Keratinocyte (primary cell): Measurements from ENCODE around the gene ZNF567. TPM values are rescaled to one million over a fixed set of nuclear protein-coding genes. Genes with fewer than 3 reads are reported as not detected.
A peak's percentile ranks its signal among the peaks of the same experiment; 100 is the strongest.

Experiments used
- DNase-seq: peaks from one replicate; pipeline ENCODE4 v3.0.0-alpha.2; 2011; ENCODE audit warnings: low read depth, missing footprints, low spot score
- FAIRE-seq: peaks from 2 replicates; lab custom pipeline; 2011; peaks lifted over from hg19 to GRCh38; lab: Jason Lieb, UNC
- H2AFZ ChIP-seq: 2 replicates; pipeline ENCODE4 v1.6.0; 2012; ENCODE audit warnings: low read length, control low read depth, inconsistent platforms; ENCODE audit not compliant: control insufficient read depth
- H3K27ac ChIP-seq: 2 replicates; pipeline ENCODE4 v1.5.1; 2011; ENCODE audit warnings: low read length; ENCODE audit not compliant: control insufficient read depth, insufficient read depth
- H3K27me3 ChIP-seq: 3 replicates; pipeline ENCODE4 v1.6.0; 2011; ENCODE audit warnings: low read length; ENCODE audit not compliant: control insufficient read depth, insufficient read depth; ENCODE audit errors: extremely low read depth
- H3K36me3 ChIP-seq, 2 experiments: 2 replicates in 1 of 2; 3 replicates in 1 of 2; pipeline ENCODE4 v1.5.1; 2011; ENCODE audit warnings: low read length in 2 of 2, mild to moderate bottlenecking in 1 of 2; ENCODE audit not compliant: control insufficient read depth in 2 of 2, insufficient read depth in 2 of 2; ENCODE audit errors: extremely low read depth in 1 of 2
- H3K4me1 ChIP-seq: 3 replicates; pipeline ENCODE4 v1.5.1; 2011; ENCODE audit warnings: low read length; ENCODE audit not compliant: control insufficient read depth, insufficient read depth; ENCODE audit errors: extremely low read depth
- H3K4me2 ChIP-seq: 3 replicates; pipeline ENCODE4 v1.6.0; 2011; ENCODE audit warnings: low read depth, low read length; ENCODE audit not compliant: control insufficient read depth, insufficient read depth; ENCODE audit errors: extremely low read depth
- H3K4me3 ChIP-seq, 3 experiments: fragments of 200-600 bp in 1 of 3; sonication (generic) in 1 of 3; 2 replicates in 2 of 3; 3 replicates in 1 of 3; pipeline ENCODE4 v1.5.1; 2011 to 2016; ENCODE audit warnings: low read length in 3 of 3, mild to moderate bottlenecking in 3 of 3, control low read depth in 2 of 3, inconsistent platforms in 1 of 3, low read depth in 1 of 3, mixed read lengths in 1 of 3, mixed run types in 1 of 3, moderate library complexity in 1 of 3; ENCODE audit not compliant: control insufficient read depth in 2 of 3, insufficient read depth in 2 of 3; ENCODE audit errors: extremely low read depth in 1 of 3
- H3K79me2 ChIP-seq: 2 replicates; pipeline ENCODE4 v1.6.0; 2012; ENCODE audit warnings: low read length; ENCODE audit not compliant: control insufficient read depth, insufficient read depth
- H3K9ac ChIP-seq: 3 replicates; pipeline ENCODE4 v1.6.0; 2011; ENCODE audit warnings: low read length; ENCODE audit not compliant: control insufficient read depth, insufficient read depth; ENCODE audit errors: extremely low read depth
- H3K9me1 ChIP-seq: 3 replicates; pipeline ENCODE4 v1.6.0; 2011; ENCODE audit warnings: low read length; ENCODE audit not compliant: control insufficient read depth, insufficient read depth; ENCODE audit errors: extremely low read depth
- H3K9me3 ChIP-seq: 2 replicates; pipeline ENCODE4 v1.5.1; 2012; ENCODE audit warnings: low read depth, low read length; ENCODE audit not compliant: control insufficient read depth
- H4K20me1 ChIP-seq: 3 replicates; pipeline ENCODE4 v1.6.0; 2011; ENCODE audit warnings: low read length; ENCODE audit not compliant: control insufficient read depth, insufficient read depth; ENCODE audit errors: extremely low read depth
- CTCF ChIP-seq, 3 experiments: IDR thresholded peaks in 1 of 3; conservative IDR thresholded peaks in 1 of 3; optimal IDR thresholded peaks in 1 of 3; 2 replicates in 2 of 3; 3 replicates in 1 of 3; pipeline versions ENCODE3 to v1.5.1; 2011; ENCODE audit warnings: low read length in 3 of 3, mild to moderate bottlenecking in 3 of 3, moderate library complexity in 2 of 3, control low read depth in 1 of 3, inconsistent platforms in 1 of 3; ENCODE audit not compliant: insufficient read depth in 2 of 3; ENCODE audit errors: extremely low read depth in 1 of 3
- EZH2 ChIP-seq: IDR thresholded peaks from one replicate; pipeline ENCODE4 v1.6.1; 2012; ENCODE audit warnings: inconsistent platforms, mild to moderate bottlenecking, low read length, moderate library complexity
- dilution Hi-C: fragments of 300-500 bp; cut with MboI; formaldehyde crosslinking; loops from one replicate; pipeline ENCODE4 v1.7.0; 2020; ENCODE audit warnings: low sequenced_read_pairs; ENCODE audit not compliant: extremely low pct_ligation_motif_present
- polyA plus RNA-seq, 5 experiments: library from polyadenylated mRNA; depleted of rRNA in 3 of 5; stranded (reverse) in 3 of 5; stranded (forward) in 1 of 5; unstranded in 1 of 5; fragments of >200 nt; gene quantifications; 1 replicate in 1 of 5; 2 replicates in 3 of 5; 3 replicates in 1 of 5; pipeline versions ENCODE4 v1.2.1 to v1.2.3, GENCODE V29; 2011 to 2012; ENCODE audit warnings: missing spikeins in 2 of 5, low read depth in 1 of 5, low replicate concordance in 1 of 5

The ZNF567 gene
- polyA plus RNA-seq, 1 donor (not counting 4 experiments of a cell fraction or from before 2014, with no cell fraction given): 7.2 TPM

GRCh38 chr19:36686365-36687213 is 823 bp upstream of the ZNF567 start:
- H3K79me2 ChIP-seq: peaks cover 28% of the 10 kb centered on the region
- H4K20me1 ChIP-seq: no peaks in the 10 kb centered on the region
- dilution Hi-C loops: no loop called here
- no peak for DNase-seq
- peak overlapping the region; percentile 80 to 94 (median 91) for H3K4me3 ChIP-seq
- peak overlapping the region; percentile 5 for H3K27ac ChIP-seq
- TF ChIP-seq EZH2 (no peak), CTCF (optimal IDR thresholded peaks at IDR 0.05 in 1 of 3, IDR thresholded peaks at IDR 0.05 in 1 of 3, conservative IDR thresholded peaks at IDR 0.05 in 1 of 3; ENCODE audit: extremely low read depth in 1 of 3, insufficient read depth in 2 of 3, low read length in 3 of 3) (no peak)
- H3K4me2 ChIP-seq: peak overlapping the region; percentile 84
- H3K27me3 ChIP-seq: no peaks in the 10 kb centered on the region
- no peaks in the 10 kb centered on the region for H3K4me1 ChIP-seq
- H2AFZ ChIP-seq: peak overlapping the region; percentile 96
- peak overlapping the region; percentile 62 for H3K9ac ChIP-seq
- peaks cover 2 to 15% of the 10 kb centered on the region in 2 experiments for H3K36me3 ChIP-seq
- FAIRE-seq: peak; percentile 34
- no peaks in the 10 kb centered on the region for H3K9me1 ChIP-seq
- H3K9me3 ChIP-seq: no peaks in the 10 kb centered on the region

- H3K9ac ChIP-seq: peak overlapping the region; percentile 89
- no peaks in the 10 kb centered on the region for H3K4me1 ChIP-seq
- dilution Hi-C loops: no loop called here
- peak overlapping the region; percentile 97 for H3K4me2 ChIP-seq
- H3K79me2 ChIP-seq: peaks cover 28% of the 10 kb centered on the region
- FAIRE-seq (no peak), DNase-seq (no peak)
- H3K9me1 ChIP-seq: no peaks in the 10 kb centered on the region
- H3K27ac ChIP-seq: peak overlapping the region; percentile 72
- H3K4me3 ChIP-seq: peak overlapping the region; percentile 80 to 94 (median 91)
- no peaks in the 10 kb centered on the region for H3K27me3 ChIP-seq
- no peak for TF ChIP-seq CTCF (optimal IDR thresholded peaks at IDR 0.05 in 1 of 3, IDR thresholded peaks at IDR 0.05 in 1 of 3, conservative IDR thresholded peaks at IDR 0.05 in 1 of 3; ENCODE audit: extremely low read depth in 1 of 3, insufficient read depth in 2 of 3, low read length in 3 of 3)
- no peak for TF ChIP-seq EZH2
- H3K9me3 ChIP-seq: no peaks in the 10 kb centered on the region
- peak overlapping the region; percentile 94 for H2AFZ ChIP-seq
- H3K36me3 ChIP-seq: peaks cover 2 to 21% of the 10 kb centered on the region in 2 experiments
- H4K20me1 ChIP-seq: no peaks in the 10 kb centered on the region
Measured at GRCh38 chr19:36688058-36688457, 646 bp downstream of the ZNF567 start.
